SK-N-SH treated with all-trans-retinoic acid at 6 μM for 48 hours (cell line): Measurements from ENCODE around the gene C3.

Experiments used
- ARNTL ChIP-seq: fragments of 450-650 bp; formaldehyde crosslinking; IDR thresholded peaks from 2 replicates; pipeline ENCODE4 v1.5.0; 2020; ENCODE audit warnings: low read depth, mild to moderate bottlenecking, moderate library complexity, borderline replicate concordance
- CREB5 ChIP-seq: fragments of 250-450 bp; sonication (Bioruptor Pico); IDR thresholded peaks from 2 replicates; pipeline ENCODE4 v1.5.1; 2020; ENCODE audit warnings: low read depth, mild to moderate bottlenecking, moderate library complexity
- CSDC2 ChIP-seq: fragments of 250-450 bp; sonication (Bioruptor Pico); IDR thresholded peaks from 2 replicates; pipeline ENCODE4 v1.5.0; 2020; ENCODE audit warnings: mild to moderate bottlenecking, moderate library complexity
- CSRNP3 ChIP-seq: fragments of 250-450 bp; sonication (Bioruptor Pico); IDR thresholded peaks from 2 replicates; pipeline ENCODE4 v1.5.1; 2021; ENCODE audit warnings: mild to moderate bottlenecking, moderate library complexity
- ISL1 ChIP-seq: fragments of 250-450 bp; sonication (Bioruptor Pico); IDR thresholded peaks from 2 replicates; pipeline ENCODE4 v2.1.2; 2022; ENCODE audit warnings: mild to moderate bottlenecking, moderate library complexity
- OSR1 ChIP-seq: fragments of 250-450 bp; sonication (Bioruptor Pico); IDR thresholded peaks from 2 replicates; pipeline ENCODE4 v1.8.0; 2022; ENCODE audit warnings: moderate library complexity, mild to moderate bottlenecking, inconsistent platforms
- PATZ1 ChIP-seq: fragments of 250-450 bp; sonication (Bioruptor Pico); IDR thresholded peaks from 2 replicates; pipeline ENCODE4 v1.8.0; 2020; ENCODE audit warnings: mild to moderate bottlenecking, moderate library complexity, borderline replicate concordance
- SNAI2 ChIP-seq: fragments of 250-450 bp; sonication (Bioruptor Pico); IDR thresholded peaks from 2 replicates; pipeline ENCODE4 v1.5.0; 2020; ENCODE audit warnings: mild to moderate bottlenecking, moderate library complexity
- TOX ChIP-seq: fragments of 250-450 bp; sonication (Bioruptor Pico); IDR thresholded peaks from 2 replicates; pipeline ENCODE4 v1.8.0; 2021; ENCODE audit warnings: mild to moderate bottlenecking, moderate library complexity, borderline replicate concordance
- ZFP3 ChIP-seq: fragments of 250-450 bp; sonication (Bioruptor Pico); IDR thresholded peaks from 2 replicates; pipeline ENCODE4 v1.5.0; 2020; ENCODE audit warnings: mild to moderate bottlenecking, moderate library complexity
- ZNF565 ChIP-seq: fragments of 450-650 bp; formaldehyde crosslinking; conservative IDR thresholded peaks from 2 replicates; pipeline ENCODE4 v1.5.0; 2020; ENCODE audit warnings: low read depth, mild to moderate bottlenecking, moderate library complexity

GRCh38 chr19:6671960-6672359, 48.5 kb downstream of the C3 start:
- no peak for TF ChIP-seq SNAI2 (CRISPR knock-in tag)
- no peak for TF ChIP-seq CSRNP3
- TF ChIP-seq TOX (CRISPR knock-in tag): no peak
- TF ChIP-seq ZFP3: no peak
- TF ChIP-seq ZNF565 (CRISPR knock-in tag): no peak
- TF ChIP-seq PATZ1 (CRISPR knock-in tag): no peak
- TF ChIP-seq CSDC2: no peak
- TF ChIP-seq ARNTL: no peak
- no peak for TF ChIP-seq CREB5 (CRISPR knock-in tag)
- TF ChIP-seq ISL1: no peak
- no peak for TF ChIP-seq OSR1
